ENCODE data around the gene CPLX1. TPM values are rescaled to one million over a fixed set of nuclear protein-coding genes. Genes with fewer than 3 reads are reported as not detected.

Gene CPLX1
- total RNA-seq, 2 donors from 2014 or later = 2.5 to 5.1 TPM

DNA sequence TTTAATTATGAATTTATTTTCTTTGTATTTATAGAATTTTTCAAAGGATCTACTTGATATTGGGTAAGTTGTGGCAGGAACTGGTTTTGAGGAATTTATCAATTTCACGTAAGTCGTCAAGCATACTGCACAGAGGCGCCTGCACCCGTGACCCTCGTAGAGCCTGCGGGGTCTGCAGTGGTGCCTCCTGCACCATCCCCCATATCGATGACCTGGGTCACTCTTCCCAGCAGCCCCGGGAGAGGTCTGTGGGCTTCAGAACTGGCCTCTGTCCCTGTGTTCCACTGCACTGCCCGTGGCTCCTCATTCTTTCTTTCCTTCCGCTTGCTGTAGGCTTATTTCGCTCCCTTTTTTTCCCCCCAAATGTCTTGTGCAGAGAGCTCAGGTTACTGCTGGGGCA is 31.5 kb upstream of the CPLX1 start:
- intact Hi-C loops (cut with DNase I) = no loop called here
- no peak for DNase-seq (ENCODE audit: low spot score)

DNA sequence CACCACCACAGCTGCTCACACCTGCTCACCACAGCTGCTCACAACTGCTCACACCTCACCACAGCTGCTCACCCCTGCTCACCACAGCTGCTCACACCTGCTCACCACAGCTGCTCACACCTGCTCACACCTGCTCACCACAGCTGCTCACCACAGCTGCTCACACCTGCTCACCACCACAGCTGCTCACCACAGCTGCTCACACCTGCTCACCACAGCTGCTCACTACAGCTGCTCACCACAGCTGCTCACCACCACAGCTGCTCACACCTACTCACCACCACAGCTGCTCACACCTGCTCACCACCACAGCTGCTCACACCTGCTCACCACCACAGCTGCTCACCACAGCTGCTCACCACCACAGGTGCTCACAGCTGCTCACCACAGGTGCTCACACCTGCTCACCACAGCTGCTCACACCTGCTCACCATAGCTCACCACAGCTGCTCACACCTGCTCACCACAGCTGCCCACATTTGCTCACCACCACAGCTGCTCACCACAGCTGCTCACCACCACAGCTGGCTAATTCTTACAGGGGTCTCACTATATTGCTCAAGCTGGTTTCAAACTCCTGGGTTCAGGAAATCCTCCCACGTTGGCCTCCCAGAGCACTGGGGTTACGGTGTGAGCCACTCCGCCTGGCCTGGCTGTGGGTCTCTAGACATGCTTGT is 30.4 kb upstream of the CPLX1 start:
- intact Hi-C loops (cut with DNase I) = no loop called here
- DNase-seq (ENCODE audit: low spot score) = no peak

DNA sequence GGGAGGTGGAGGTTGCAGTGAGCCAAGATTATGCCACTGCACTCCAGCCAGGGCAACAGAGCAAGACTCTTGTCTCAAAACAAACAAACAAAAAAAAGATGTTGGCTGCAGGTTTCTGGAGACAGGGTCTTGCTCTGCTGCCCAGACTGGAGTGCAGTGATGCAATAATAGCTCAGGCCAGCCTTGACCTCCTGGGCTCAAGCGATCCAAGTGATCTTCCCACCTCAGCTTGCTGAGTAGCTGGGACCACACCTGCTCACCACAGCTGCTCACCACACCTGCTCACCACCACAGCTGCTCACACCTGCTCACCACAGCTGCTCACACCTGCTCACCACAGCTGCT is 29.9 kb upstream of the CPLX1 start:
- DNase-seq (ENCODE audit: low spot score) = no peak
- intact Hi-C loops (cut with DNase I) = no loop called here

DNA sequence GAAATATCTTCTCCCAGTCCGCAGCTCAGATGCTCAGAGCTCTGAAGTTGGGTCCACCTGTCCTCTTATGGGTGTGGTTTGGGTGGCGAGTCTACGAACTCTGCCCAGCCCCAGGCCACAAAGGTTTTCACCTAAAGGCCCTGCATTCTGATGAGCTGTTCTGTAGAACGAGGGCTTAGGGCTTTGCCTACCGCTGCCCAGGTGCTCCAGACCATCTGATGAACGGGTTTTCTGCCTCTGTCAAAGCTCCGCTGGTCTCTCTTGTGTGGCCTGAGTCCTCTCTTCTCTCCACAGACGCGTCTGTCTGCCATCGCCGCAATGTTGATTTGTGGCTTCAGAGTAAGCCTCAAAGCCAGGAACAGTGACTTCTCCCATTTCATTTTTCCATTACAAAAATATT is 28.4 kb upstream of the CPLX1 start:
- no peak for DNase-seq (ENCODE audit: low spot score)
- intact Hi-C loops (cut with DNase I) = no loop called here

DNA sequence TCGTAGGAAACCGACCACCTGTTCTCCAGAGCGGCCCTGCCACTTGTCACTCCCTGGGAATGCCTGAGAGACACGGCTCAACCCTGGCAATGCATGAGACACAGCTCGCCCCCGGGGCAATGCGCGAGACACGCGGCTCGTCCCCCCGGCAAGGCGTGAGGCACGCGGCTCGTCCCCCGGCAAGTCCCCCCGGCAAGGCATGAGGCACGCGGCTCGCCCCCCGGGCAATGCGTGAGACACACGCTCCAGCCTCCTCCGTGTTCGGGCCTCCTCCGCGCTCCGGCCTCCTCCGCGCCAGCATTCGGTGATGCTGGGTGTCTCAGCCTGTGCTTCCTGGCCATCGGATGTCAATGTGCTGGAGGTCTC is 27.5 kb upstream of the CPLX1 start:
- intact Hi-C loops (cut with DNase I) = no loop called here
- DNase-seq (ENCODE audit: low spot score) = no peak

DNA sequence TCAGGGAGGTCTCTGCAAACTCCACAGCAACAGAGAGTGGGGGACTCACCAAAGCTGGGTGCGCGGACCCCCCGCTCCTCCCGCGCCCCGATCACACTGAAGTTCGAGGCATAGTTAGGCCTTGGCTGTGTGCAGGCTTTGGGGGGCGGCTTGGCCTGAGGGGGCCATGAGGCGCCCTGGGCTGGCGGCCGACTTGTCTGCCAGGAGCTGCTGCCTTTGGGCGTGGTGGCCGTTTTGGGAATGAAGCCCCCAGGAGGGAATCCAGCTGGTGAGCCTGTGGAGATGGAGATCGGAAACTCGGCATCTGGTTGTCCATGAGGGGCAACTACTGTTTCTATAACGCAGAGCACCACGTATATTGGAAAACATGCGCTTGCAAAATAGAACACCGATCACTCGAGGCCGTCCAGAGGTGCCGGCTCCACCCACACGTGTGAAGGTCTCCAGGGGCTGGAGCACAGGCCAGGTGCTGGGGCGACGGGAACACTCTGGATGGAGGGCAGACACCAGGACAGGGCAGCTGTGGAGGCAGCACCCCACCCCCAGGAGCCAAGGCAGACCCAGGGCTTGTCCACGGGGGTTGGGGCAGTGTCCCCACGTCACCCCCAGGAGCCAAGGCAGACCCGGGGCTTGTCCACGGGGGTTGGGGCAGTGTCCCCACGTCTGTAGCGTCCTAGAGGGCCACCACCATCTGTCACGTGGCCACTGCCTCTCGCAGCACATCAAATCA is 25.9 kb upstream of the CPLX1 start:
- no peak for DNase-seq (ENCODE audit: low spot score)
- intact Hi-C loops (cut with DNase I) = no loop called here

DNA sequence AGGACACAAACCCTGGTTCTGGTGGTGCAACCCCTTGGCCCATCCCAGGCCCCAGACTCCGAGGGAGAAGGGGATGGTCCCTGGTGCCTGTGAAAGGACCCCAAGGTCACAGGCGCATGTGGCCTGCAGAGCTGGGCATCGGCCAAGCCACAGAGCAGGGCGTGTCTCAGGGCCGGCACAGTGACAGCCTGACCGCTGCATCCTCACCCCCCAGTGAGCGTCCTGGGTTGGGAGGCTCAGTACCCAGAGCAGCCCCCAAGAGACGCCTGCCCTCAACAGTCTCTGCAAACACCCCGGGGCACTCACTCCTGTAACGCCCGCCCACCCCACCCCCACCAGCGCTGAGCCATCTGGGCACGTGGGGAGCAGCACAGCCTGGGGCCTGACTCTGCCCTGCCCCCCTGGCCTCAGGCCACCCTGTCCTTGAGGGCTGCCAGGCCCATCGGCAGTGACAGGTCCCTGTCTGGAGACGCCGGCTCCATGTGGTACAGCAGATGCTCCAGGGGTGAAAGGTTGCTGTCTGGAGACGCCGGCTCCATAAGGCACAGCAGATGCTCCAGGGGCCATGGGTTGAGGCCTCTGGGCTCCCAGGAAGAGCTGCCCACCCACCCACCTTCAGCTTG is 24.5 kb upstream of the CPLX1 start:
- DNase-seq (ENCODE audit: low spot score) = no peak
- intact Hi-C loops (cut with DNase I) = no loop called here

DNA sequence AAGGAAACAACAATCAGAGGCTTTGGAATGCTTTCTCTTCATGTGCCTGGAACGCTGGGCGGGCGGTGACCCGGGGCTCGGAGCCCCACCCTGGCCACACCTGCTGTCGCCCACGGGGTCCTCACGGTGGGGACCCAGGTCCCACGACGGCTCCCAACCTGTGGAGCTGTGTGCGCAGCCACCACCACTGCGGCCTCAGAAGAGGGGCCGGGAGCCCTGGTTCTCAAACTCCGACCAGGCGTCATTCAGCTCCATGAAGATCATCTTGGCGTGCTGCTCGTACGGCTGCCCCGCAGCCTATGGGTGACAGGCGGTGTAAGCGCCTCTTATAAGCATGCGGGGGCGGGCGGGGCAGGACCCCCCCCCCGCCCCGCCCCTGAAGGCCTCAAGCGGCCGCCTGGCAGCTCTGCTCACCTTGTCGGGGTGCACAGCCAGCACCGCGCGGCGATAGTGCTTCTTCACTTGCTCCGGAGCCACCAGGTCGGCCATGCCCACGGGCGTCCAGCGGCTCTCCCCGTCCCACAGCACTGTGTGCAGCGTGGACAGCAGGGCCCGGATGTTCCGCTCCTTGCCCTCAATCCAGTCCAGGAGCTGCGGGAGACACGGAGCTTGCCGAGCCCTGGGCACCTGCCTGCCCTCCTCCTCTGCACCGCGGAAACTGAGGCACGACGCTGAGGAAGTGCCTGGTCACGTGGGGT is 23.7 kb upstream of the CPLX1 start:
- intact Hi-C loops (cut with DNase I) = loop anchor here in 1 of 2 donors (1.0 kb wide), 1 partner anchor 20 kb away; no protein-coding TSS in a partner anchor
- DNase-seq (ENCODE audit: low spot score) = no peak

DNA sequence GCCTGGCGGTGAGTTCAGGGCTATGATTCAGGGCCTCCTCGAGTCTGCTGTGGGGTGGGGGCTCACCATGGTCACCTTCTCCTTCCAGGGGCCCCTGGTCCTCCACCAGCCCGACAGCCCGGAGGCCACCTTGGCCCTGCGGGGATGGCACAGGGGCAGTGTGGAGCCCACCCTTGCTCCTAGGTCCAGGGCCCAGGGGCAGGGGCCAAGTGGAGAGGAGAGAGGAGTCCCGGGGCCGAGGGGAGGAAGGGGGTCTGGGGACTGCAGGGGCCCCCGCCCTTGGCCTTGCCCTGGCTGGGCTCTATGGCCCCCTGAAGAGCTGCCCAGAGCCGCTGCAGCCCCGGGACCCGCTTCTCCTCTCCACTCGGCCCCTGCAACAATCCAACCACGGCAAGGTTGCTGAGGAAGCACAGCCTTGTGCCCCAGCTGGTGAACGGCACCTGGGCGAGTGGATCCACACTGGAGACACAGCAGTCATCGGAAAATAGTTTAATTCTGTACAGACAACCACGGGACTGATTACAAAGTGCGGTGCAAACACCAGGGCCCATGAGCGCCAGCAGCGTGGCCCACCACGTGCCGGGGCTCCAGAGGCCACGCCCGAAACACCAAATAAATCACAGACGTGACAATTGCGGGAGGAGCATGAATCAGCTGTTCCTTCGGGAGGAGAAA is 23.0 kb upstream of the CPLX1 start:
- intact Hi-C loops (cut with DNase I) = loop anchor here in 1 of 2 donors (1.0 kb wide), 1 partner anchor 20 kb away; no protein-coding TSS in a partner anchor

DNA sequence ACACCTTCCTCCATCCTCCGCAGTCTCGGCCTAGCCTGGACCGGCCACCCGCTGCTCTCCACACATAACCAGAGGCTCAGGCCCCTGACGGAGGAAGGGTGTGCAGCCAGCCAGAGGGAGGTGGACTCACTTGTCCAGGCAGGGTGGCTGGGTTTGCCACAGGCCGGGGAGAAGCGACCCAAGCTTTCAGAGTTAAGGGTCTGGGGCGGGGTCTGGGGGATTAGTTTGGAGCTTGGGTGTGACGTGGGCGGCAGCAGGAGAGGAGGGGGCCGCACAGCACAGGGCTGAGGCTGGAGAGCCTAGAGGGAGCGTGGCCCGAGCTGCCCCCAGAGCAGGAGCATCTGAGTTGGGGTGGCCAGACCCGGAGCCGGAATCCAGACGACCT is 22.4 kb upstream of the CPLX1 start:
- intact Hi-C loops (cut with DNase I) = no loop called here
- no peak for DNase-seq (ENCODE audit: low spot score)

More for the DNA sequence above, 23.0 kb upstream of the CPLX1 start:
- DNase-seq (ENCODE audit: low spot score) = no peak

DNA sequence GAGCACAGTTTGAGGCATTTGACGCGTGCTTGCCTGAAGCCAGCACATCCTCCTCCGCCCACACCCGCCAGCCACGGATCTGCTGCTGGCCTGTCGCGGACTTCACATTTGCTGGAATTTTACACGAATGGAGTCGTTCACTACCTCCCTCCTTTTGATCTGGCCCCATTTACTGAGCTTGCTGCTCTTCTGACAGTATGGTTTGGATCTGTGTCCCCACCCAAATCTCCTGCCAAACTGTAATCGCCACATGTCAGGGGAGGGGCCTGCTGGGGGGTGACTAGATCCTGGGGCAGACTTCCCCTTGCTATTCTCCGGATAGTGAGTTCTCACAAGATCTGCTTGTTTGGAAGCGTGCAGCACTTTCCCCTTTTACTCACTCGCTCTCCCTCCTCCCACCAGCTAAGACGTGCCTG is 19.9 kb upstream of the CPLX1 start:
- intact Hi-C loops (cut with DNase I) = no loop called here
- no peak for DNase-seq (ENCODE audit: low spot score)

DNA sequence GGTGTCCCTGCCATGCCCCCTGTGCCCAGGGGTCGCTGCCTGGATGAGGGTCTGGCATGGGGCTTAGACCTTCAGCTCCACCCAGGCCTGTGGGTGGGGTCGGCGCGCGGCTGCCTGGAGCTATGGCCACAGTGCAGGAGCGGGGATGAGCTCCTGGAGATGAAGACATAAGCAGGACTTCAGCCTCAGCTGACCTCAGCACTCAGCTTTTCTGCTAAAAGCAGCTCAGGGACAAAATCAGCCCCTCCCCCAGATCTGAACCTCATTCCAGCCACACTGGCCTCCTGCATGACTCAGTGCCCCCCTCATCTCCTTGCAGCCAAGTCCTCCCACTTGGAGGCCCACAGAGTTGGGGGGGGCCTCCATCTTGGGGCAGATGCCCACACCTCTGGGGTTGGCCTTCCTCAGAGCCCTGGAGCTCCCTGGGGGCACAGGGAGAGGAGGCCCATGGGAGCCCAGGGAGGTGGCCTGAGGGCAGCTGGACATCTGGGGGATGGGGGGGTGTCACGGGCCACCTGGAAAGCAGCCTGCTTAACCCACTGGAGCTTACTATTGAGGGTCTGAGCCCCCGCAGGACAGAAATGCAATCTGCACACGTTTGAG is 19.4 kb upstream of the CPLX1 start:
- no peak for DNase-seq (ENCODE audit: low spot score)
- intact Hi-C loops (cut with DNase I) = no loop called here

DNA sequence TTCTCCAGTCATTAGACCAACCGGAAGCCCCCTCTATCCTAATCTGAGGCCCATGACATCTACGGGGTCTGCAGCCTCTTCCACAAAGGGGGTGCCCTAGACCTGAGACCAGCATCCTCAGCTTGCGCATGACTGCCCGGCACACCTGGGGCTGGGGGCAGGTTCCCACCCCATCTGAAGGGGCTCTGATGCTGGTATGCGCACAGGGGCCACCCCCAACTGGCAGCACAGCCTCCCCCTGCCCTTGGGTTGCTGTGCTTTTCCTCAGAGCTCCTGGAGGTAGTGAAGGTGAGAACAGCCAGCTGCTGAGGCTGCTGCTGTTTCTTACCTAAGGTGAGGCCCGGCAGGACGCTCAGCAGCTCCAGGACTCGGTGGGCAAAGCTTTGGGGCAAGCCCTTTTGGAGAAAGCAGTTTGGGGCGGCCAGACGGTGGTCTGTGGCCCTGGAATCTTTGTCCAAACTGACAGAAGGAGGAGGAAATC is 18.9 kb upstream of the CPLX1 start:
- DNase-seq (ENCODE audit: low spot score) = no peak
- intact Hi-C loops (cut with DNase I) = no loop called here

DNA sequence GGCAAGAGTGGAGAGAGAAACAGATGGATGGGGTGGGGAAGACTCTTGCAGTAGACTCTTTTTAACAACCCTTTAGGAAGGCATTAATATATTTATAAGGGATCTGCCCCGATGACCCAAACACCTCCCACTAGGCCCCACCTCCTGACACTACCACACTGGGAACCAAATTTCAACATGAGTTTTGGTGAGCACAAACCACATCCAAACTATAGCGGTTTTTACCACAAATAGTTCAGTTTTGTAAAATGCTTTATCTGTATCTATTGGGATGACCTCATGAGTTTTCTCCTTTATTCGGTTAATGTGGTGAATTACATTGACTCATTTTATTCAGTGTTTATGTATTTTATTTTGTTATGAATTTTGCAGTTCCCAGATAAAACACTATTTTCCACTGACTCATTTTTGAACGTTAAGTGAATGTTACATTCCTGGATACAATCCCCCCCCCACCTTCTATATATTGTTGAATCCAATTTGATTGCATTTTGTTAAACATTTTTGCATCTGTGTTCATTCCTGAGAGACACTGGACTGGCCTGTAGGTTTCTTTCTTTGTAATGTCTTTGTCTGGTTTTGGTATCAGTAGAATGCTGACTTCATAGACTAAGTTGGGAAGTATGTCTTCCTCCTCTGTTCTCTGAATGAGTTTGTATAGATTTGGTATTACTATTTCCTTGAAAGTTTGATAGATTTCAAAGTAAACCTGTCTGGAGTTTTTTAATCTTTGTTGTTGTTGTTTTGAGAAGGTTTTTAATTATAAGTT is 13.9 kb upstream of the CPLX1 start:
- intact Hi-C loops (cut with DNase I) = no loop called here
- no peak for DNase-seq (ENCODE audit: low spot score)

DNA sequence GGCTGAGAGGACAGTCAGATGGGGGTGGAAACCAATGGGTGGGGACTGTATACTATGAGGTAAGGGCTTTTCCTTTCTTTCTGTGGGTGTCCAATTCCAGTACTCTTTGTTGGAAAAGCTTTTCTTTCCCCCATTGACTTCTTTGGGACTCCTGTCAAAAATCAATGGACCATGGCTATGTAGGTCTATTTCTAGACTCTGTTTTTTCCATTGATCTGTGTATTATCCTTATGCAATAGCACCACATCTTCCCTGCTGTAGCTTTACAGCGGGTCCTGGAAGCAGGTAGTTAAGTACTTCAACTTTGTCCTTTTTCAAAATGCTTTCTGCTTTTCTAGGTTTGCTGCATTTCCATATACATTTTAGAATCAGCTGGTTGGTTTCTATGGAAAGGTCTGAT is 11.8 kb upstream of the CPLX1 start:
- intact Hi-C loops (cut with DNase I) = no loop called here
- DNase-seq (ENCODE audit: low spot score) = no peak

DNA sequence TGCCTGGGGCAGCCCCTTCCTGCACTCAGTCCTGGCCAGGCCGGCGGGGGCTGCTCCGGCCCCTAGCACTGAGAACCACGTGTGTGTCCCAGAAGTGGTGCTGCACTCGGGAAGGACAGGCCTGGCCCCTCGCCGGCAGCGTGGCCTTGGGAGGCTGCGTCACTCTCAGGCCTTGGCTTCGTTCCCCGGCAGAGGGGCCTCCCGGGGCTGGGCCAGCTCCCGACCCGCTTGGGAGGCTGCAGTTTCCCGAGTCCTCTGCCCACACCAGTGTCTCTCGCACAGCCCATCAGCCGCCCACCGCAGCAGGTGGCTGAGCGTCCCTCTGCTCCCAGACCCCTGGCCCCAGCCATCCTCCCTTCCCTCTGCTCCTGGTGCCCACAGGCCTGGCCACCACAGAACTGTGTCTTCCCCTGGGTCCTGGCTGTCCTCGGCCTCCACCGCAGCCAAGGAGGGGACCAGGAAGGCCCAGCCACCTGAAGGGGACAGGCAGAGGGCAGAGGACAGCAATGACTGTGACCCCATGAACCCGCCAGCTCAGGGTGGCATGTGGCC is 10.9 kb upstream of the CPLX1 start:
- intact Hi-C loops (cut with DNase I) = no loop called here
- DNase-seq (ENCODE audit: low spot score) = no peak

DNA sequence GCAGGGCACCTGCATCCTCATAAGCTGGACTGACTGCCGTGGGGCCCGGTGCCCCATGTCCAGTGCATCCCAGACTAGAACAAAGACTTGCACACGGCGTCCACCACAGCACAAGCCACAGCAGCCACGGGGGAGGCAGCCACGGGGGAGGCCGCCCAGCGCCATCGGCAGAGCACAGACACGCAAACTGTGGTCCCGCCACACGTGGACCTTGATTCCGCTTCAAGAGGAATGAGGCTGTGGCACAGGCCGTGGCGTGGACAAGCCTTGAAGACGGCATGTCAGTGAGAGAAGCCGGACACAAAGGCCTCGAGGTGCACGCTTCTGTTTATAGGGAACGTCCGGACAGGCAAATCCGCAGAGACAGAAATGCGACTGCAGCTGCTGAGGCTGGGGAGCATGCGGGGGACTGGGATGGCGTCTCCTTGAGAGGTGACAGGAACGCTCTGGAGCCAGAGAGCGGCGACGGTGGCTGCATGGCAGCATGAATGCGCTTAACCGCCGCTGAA is 10.1 kb upstream of the CPLX1 start:
- no peak for DNase-seq (ENCODE audit: low spot score)
- intact Hi-C loops (cut with DNase I) = no loop called here

Measured in posterior vena cava (tissue), 2 donors.